NT2/D1 (cell line): ENCODE data around the gene AXL.

ENCODE experiments used
- DNase-seq: peaks from one replicate; pipeline ENCODE4 v3.0.0-alpha.2; 2011; ENCODE audit warnings: low read depth, low spot score
- H3K27me3 ChIP-seq: 2 replicates; pipeline ENCODE4 v1.6.0; 2011; ENCODE audit warnings: mild to moderate bottlenecking; ENCODE audit not compliant: insufficient read length, insufficient read depth
- H3K36me3 ChIP-seq: 2 replicates; pipeline ENCODE4 v1.6.1; 2011; ENCODE audit warnings: mild to moderate bottlenecking, low read length, mixed read lengths; ENCODE audit not compliant: insufficient read depth, insufficient read length
- H3K4me1 ChIP-seq: 2 replicates; pipeline ENCODE4 v1.5.1; 2011; ENCODE audit not compliant: insufficient read depth, insufficient read length
- H3K4me3 ChIP-seq: 2 replicates; pipeline ENCODE4 v1.5.1; 2011; ENCODE audit warnings: low read depth; ENCODE audit not compliant: insufficient read length
- H3K9ac ChIP-seq: 2 replicates; pipeline ENCODE4 v1.6.0; 2011; ENCODE audit warnings: low read depth; ENCODE audit not compliant: insufficient read length
- H3K9me3 ChIP-seq: 2 replicates; pipeline ENCODE4 v1.5.1; 2011; ENCODE audit warnings: mild to moderate bottlenecking, low read length; ENCODE audit not compliant: insufficient read depth
- SUZ12 ChIP-seq: IDR thresholded peaks from 2 replicates; pipeline ENCODE4 v1.6.1; 2011; ENCODE audit not compliant: insufficient read length, insufficient read depth; ENCODE audit errors: extremely low read depth
- YY1 ChIP-seq: IDR thresholded peaks from 2 replicates; pipeline ENCODE4 v1.6.1; 2011; ENCODE audit not compliant: insufficient read length, insufficient read depth
- ZNF274 ChIP-seq: IDR thresholded peaks from 2 replicates; pipeline ENCODE4 v1.6.1; 2011; ENCODE audit warnings: mild to moderate bottlenecking, low read depth, low read length

Gene AXL

DNA sequence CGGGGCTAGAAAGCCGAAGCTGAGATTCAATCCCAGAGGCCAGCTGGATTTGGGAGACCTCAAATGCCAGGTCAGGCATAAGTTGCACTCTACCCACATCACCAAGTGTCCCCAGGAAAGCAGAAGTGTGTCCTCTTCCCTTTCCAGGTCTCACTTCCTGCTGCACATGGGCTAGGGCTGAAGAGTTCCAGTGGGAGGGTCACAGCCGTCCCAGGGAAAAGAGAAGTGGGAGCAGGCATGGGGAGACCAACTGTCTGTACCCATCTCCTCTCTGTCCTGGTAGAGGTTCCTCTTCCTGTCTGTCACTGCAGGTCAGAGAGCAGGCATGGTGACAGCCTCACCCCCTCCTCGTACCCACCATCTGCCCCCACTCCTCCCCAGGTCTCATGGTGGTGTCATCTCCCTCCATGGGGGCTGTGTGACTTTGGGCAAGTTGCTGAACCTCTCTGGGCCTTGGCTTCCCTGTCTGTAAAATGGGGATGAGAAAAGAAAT, 14.8 kb downstream of the AXL start:
- Histone ChIP-seq H3K36me3 (peaks cover 74% of the 10 kb centered on the region), H3K4me3 (no peak overlapping the region), H3K9me3 (no peaks in the 10 kb centered on the region), H3K27me3 (no peaks in the 10 kb centered on the region), H3K9ac (no peak overlapping the region), H3K4me1 (peaks cover 5% of the 10 kb centered on the region)
- TF ChIP-seq SUZ12 = no peak
- TF ChIP-seq ZNF274 = no peak
- TF ChIP-seq YY1 = no peak
- no peak for DNase-seq

DNA sequence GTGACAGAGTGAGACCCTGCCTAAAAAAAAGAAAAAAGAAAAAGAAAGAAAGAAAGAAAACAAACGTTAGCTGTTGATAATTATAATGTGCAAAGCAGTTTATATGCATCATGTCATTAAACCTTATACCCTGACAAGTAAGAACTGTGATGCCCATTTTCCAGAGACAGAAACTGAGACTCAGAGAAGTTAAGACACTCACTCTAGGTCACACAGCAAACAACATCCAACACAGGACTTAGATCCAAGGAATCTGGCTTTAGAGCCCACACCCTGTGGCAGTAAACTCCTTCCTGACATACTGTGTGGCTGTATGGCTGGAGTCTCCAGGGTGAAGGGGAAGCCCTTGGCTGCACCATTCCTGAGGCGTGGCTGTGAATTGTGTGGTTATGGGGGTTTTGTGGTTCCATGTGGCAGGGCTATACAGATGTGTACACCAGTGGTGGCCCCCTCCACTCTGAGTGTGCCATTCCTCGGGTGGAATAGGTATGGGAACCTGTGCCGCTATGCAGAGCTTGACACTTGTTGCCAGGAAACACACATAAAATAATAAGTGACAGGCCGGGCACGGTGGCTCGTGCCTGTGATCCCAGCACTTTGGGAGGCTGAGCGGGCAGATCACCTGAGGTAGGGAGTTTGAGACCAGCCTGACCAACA, 15.6 kb downstream of the AXL start:
- Histone ChIP-seq H3K9ac (no peak overlapping the region), H3K4me3 (no peak overlapping the region), H3K4me1 (peaks cover 5% of the 10 kb centered on the region), H3K9me3 (no peaks in the 10 kb centered on the region), H3K27me3 (no peaks in the 10 kb centered on the region), H3K36me3 (peaks cover 79% of the 10 kb centered on the region)
- DNase-seq = no peak
- TF ChIP-seq ZNF274 (no peak), SUZ12 (no peak), YY1 (no peak)

DNA sequence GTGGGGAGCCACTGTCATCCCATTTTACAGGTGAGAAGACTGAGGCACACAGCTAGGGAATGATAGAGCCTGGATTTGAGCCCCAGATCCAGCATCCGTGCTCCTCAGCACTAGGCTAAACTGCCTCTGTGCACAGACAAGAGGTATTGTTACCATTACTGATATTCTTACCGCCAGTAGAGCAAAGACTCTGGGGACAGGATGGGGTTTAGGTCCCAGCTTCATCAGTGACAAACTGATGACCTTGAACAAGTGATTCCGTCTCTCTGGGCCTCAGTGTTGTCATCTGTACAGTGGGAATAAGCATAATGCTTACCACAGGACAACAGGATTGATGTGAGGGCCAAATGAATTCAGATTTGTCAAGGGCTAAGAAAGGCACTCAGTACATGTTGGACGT, 16.5 kb downstream of the AXL start:
- H3K9me3 ChIP-seq = no peaks in the 10 kb centered on the region
- H3K4me3 ChIP-seq = no peak overlapping the region
- H3K36me3 ChIP-seq = peaks cover 81% of the 10 kb centered on the region
- TF ChIP-seq YY1 = no peak
- no peak for TF ChIP-seq SUZ12
- TF ChIP-seq ZNF274 = no peak
- H3K4me1 ChIP-seq = peaks cover 4% of the 10 kb centered on the region
- H3K27me3 ChIP-seq = no peaks in the 10 kb centered on the region
- H3K9ac ChIP-seq = no peak overlapping the region
- no peak for DNase-seq

DNA sequence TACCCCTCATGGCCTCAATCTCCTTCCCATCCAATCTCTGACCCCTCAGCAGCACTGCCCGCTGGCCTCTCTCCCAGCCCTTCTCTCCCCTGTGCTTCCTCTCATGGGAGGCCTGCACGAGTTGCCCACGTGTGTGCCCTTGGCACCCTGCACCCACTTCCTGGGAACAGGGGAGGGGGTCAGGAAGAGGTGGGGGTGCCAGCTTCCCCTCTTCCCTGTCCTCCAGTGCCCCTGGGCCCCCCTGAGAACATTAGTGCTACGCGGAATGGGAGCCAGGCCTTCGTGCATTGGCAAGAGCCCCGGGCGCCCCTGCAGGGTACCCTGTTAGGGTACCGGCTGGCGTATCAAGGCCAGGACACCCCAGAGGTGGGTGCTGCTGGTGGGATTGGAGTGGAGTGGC, 19.2 kb downstream of the AXL start:
- peaks cover 84% of the 10 kb centered on the region for H3K36me3 ChIP-seq
- H3K27me3 ChIP-seq = no peaks in the 10 kb centered on the region
- no peaks in the 10 kb centered on the region for H3K9me3 ChIP-seq
- TF ChIP-seq ZNF274 (no peak), SUZ12 (no peak), YY1 (no peak)
- no peak for DNase-seq
- no peaks in the 10 kb centered on the region for H3K4me1 ChIP-seq
- no peak overlapping the region for H3K4me3 ChIP-seq
- no peak overlapping the region for H3K9ac ChIP-seq

DNA sequence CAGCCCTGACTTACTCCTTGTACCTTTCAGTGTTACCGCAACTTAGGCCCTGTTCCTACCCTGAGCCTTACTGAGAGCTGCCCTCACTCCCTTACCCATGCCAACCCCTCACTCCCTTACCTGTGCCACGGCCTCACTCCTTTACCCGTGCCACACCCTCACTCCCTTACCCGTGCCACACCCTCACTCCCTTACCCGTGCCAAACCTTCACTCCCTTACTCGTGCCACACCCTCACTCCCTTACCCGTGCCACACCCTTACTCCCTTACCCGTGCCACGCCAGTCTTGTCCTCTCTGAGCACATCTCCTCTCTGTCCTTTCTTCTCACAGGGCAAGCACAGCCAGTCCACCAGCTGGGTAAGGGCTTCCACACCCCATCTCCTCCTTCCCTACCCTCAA, 20.3 kb downstream of the AXL start:
- no peak for TF ChIP-seq YY1
- TF ChIP-seq ZNF274 = no peak
- no peak for TF ChIP-seq SUZ12

DNA sequence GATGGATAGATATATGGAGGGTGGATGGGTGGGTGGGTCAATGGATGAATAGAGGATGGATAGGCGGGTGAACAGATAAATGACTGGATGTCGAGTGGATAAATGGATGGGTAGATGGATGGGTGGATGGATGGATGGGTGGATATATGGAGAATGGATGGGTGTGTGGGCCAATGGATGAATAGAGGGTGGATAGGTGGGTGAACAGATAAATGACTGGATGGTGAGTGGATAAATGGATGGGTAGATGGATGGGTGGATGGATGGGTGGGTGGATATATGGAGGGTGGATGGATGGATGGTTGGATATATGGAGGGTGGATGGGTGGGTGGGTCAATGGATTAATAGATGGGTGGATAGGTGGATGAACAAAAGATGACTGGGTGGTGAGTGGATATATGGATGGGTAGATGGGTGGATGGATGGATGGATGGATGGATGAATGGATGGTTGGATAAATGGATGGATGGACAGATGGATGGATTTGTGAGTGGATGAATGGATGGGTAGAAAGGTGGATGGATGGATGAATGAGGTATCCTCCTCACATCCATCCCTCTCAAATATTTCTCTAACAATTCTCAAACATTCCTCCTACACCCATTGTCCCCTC, 21.0 kb downstream of the AXL start:
- DNase-seq = no peak
- Histone ChIP-seq H3K27me3 (no peaks in the 10 kb centered on the region), H3K9me3 (no peaks in the 10 kb centered on the region), H3K36me3 (peaks cover 85% of the 10 kb centered on the region), H3K4me1 (no peaks in the 10 kb centered on the region), H3K4me3 (no peak overlapping the region), H3K9ac (no peak overlapping the region)
- TF ChIP-seq YY1 (no peak), SUZ12 (no peak), ZNF274 (no peak)

More for the DNA sequence above, 20.3 kb downstream of the AXL start:
- Histone ChIP-seq H3K4me3 (no peak overlapping the region), H3K4me1 (no peaks in the 10 kb centered on the region), H3K36me3 (peaks cover 84% of the 10 kb centered on the region), H3K27me3 (no peaks in the 10 kb centered on the region), H3K9me3 (no peaks in the 10 kb centered on the region), H3K9ac (no peak overlapping the region)
- no peak for DNase-seq

DNA sequence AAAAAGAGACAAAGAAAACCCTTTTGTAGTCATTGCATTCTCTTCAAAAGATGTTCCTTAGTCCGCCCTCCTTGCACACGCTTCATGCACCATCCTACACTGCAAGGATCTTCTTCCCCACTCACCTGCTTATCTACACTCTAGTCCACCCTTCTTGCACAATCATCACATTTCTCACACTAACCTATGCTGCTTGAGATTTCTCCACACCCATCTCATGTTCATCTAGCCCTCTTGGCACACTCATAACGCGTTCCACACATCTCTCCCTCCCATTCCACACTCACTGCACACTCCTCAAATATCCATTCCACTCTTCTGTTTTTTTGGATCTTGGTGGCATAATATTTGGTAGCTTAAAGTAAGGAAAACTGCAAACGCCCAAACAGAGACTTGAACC, 22.8 kb downstream of the AXL start:
- no peaks in the 10 kb centered on the region for H3K4me1 ChIP-seq
- no peak overlapping the region for H3K9ac ChIP-seq
- H3K4me3 ChIP-seq = no peak overlapping the region
- H3K36me3 ChIP-seq = peaks cover 89% of the 10 kb centered on the region
- no peaks in the 10 kb centered on the region for H3K27me3 ChIP-seq
- H3K9me3 ChIP-seq = no peaks in the 10 kb centered on the region
- no peak for DNase-seq
- TF ChIP-seq YY1 = no peak
- no peak for TF ChIP-seq SUZ12
- TF ChIP-seq ZNF274 = no peak
